ENCODE results near the gene ZNF740.
"Not testable (repeated sequence)": the region's sequence is repeated elsewhere in the genome, so short reads cannot be mapped to it uniquely, and the experiment has no call there.

Gene ZNF740, protein sequence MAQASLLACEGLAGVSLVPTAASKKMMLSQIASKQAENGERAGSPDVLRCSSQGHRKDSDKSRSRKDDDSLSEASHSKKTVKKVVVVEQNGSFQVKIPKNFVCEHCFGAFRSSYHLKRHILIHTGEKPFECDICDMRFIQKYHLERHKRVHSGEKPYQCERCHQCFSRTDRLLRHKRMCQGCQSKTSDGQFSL

GRCh38 chr12:53180220-53180930, at the start of gene ZNF740, which contains the start of gene CSAD:
Gene ZNF740, plus strand, starts transcription at chr12:53180722. Its CDS starts 1,262 bp downstream, at chr12:53181984.
Gene CSAD, minus strand, starts transcription at chr12:53180925. Its CDS starts 7,455 bp downstream, at chr12:53173470.
- Histone ChIP-seq H3K4me3 (peak within 1 kb of the TSS; percentile 60 to 87 (median 74)), H3K27ac (peak within 1 kb of the TSS; percentile 79 to 98 (median 93))

DNA sequence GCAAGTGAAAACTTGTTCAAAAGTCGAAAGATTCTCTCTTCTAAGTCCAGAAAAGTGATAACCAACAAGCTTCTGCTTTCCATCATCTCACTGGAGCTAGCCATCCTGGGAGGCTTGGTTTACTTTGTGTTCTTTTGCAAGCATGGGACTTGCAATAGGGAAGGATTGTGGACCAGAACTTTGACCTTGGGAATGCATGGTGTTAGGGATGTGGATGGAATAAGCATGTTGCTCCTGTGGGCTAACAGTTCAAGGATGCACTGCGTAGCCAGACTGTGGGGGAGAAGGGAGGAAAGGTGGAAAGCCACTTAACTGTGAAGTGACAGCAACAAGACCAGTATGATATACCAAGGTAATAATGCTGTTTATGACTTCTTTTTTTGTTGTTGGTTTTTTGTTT, 48.7 kb upstream of the ZNF740 start:
- no peak overlapping the region for H3K4me3 ChIP-seq
- no peak overlapping the region for H3K27ac ChIP-seq

- no peak overlapping the region for H3K4me3 ChIP-seq
- no peak overlapping the region for H3K27ac ChIP-seq
These were observed 46.8 kb upstream of the ZNF740 start for GRCh38 chr12:53133722-53134121.

DNA sequence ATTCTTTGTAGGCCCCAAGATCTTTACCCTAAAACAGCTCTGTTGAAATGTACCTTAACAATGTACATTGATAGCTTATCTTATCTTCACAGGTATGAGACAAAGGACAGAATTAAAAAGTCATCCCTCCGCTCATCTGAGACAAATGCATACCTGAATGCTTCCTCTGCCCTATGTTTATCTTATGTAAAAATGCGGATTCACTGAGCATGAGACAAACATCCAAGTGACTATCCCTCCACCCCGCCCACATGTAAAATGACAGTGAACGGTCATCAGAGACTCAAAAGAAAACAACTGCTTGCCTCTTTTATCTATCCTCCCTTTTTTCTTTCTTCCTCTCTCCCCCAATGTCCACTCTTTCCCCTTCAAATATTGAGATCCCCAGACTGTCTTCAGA, 37.2 kb upstream of the ZNF740 start:
- H3K27ac ChIP-seq, result no peak overlapping the region
- no peak overlapping the region for H3K4me3 ChIP-seq

- Histone ChIP-seq H3K27ac (no peak overlapping the region), H3K4me3 (no peak overlapping the region)
These were observed 34.9 kb upstream of the ZNF740 start for GRCh38 chr12:53145383-53146260.

- Histone ChIP-seq H3K27ac (no peak overlapping the region), H3K4me3 (no peak overlapping the region)
These were observed 33.3 kb upstream of the ZNF740 start for GRCh38 chr12:53147181-53147580.

- Histone ChIP-seq H3K27ac (no peak overlapping the region), H3K4me3 (no peak overlapping the region)
These were observed 32.9 kb upstream of the ZNF740 start for GRCh38 chr12:53147653-53148052.

DNA sequence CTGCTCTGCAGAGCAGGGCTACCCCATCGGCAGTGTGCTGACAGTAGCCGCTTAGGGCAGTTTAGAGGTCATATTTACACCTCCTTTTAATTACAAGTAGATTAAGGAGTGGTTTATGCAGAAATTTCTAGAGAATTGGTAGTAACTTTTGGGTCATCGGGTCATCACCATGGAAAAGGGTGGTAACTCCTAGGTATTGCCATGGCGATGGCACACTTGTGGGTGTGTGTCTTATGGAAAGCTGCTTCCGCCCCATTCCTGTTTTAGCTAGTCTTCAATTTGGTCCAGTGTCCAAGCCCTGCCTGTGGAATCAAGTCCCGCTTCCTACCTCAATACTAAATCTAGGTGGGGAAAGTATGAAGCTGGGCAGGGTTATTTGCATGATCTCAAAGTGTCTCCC, 29.5 kb upstream of the ZNF740 start:
- Histone ChIP-seq H3K27ac (no peak overlapping the region), H3K4me3 (no peak overlapping the region)

- H3K27ac ChIP-seq, result no peak overlapping the region
- H3K4me3 ChIP-seq, result no peak overlapping the region
These were observed 28.1 kb upstream of the ZNF740 start for GRCh38 chr12:53152390-53152789.

DNA sequence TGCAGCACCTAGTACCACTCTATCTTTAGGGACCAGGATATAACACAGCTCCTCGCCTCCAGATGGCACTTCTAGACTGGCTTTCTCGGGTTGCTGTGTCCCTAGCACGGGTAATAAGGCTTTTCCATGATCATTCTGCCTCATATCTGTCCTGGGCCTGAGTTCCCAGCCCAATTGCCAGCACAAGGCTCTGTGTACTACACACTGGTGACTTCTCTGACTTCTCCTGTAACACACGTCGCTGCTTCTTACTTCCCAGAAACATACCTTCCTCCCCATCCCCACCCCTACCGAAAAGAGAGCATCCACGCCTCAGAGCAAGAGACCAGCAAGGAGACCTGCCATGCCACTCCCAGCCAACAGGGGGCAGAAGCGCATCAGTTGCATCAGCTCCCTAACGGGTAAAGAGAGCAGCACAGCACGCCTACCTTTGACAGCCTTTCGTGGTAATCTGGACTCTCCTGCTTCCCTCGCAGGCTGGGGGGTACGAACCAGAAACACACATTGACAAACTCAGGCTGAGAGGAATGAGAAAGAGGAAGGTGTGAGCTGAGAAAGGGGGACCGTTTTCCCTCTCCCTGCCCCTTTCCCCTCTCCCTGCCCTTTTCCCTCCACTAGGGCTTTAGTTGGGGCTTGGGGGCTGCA, 21.2 kb upstream of the ZNF740 start:
- Histone ChIP-seq H3K27ac (no peak overlapping the region), H3K4me3 (no peak overlapping the region)

DNA sequence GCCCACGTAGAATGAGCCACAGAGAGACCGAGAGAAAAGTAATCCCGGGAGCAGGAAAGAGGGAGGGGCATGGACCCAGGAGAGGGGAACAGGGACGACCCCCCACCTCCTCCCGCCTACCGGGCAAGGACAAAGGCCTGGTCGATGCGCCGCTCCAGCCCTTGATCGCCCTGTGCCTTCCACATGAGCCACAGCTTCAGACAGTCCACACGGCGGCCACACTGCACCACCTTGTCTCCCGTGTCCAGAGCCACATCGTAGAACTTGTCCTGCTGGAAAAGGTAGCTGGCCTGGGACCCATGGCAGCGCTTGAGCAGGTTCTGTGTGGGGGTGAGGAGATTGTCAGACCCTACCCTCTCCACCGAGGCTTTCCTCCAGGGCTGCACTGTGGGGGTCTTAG, 20.5 kb upstream of the ZNF740 start:
- H3K27ac ChIP-seq, result no peak overlapping the region
- no peak overlapping the region for H3K4me3 ChIP-seq

- H3K27ac ChIP-seq, result no peak overlapping the region
- no peak overlapping the region for H3K4me3 ChIP-seq
These were observed 19.8 kb upstream of the ZNF740 start for GRCh38 chr12:53160673-53161072.

DNA sequence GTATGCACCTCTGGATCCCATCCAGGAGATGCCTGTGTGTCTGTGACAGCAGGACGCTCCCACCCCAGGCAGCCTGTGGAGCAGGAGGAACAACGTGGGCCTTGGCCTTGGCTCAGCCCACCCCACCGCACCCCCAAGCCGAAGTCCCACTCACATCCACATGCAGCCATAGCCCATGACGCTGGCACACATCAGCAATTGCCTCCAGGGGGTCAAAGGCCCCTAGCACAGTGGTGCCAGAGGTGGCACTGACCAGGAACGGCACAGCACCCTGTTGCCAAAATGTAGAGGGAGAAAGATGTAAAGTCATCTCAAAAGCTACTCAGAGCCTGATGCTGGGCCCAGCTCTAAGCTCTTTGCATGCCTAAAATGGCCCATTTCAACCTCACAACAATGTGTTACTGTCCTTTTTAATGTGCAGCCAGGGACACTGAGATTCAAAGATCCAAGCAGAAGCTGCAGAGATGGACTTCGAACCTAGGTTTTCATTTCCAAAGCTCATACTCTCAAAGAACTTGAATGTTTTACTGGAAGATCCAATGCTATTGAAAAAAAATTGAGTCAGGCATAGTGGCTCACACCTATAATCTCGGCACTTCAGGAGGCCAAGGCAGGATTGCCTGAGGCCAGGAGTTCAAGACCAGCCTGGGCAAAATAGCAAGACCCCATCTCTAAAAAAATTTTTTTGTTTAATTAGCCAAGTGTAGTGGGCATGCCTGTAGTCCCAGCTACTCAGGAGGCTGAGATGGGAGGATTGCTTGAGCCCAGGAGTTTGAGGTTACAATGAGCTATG, 19.2 kb upstream of the ZNF740 start:
- Histone ChIP-seq H3K27ac (no peak overlapping the region), H3K4me3 (no peak overlapping the region)

DNA sequence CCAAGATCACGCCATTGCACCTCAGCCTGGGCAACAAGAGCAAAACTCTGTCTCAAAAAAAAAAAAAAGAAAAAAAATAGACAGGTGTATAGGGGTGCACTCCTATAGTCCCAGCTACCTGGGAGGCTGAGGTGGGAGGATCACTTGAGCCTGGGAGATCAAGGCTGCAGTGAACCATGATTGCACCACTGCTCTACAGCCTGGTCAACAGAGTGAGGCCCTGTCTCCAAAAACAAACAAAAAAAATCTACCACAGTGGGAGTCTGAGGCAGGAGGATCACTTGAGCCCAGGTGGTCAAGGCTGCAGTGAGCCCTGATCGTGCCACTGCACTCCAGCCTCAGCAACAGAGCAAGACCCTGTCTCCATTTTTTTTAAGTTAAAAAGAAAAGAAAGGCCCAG, 17.5 kb upstream of the ZNF740 start:
- not testable (repeated sequence) for H3K4me3 ChIP-seq, H3K27ac ChIP-seq

GRCh38 chr12:53166837-53167236, 13.7 kb upstream of the ZNF740 start:
- no peak overlapping the region for H3K4me3 ChIP-seq
- H3K27ac ChIP-seq, result no peak overlapping the region

DNA sequence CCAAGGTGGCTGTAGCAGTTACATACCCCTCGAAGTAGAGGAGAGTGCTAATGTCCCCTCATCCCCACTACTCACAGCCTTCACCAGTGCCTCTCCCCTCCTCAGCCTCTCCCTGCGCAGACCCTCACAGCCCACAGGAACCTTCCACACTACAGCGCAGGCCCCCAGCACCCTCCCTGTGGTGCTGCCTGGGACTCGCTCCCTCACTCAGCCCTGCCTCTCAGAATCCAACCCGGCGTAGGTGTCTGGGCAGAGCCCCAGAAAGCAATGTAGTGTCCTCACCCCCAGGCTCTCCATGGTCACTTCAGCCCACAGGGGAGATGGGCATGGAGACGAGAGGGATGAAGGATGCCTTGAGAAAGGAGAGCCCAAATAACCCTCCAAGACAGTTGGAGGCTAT, 10.9 kb upstream of the ZNF740 start:
- Histone ChIP-seq H3K4me3 (no peak overlapping the region), H3K27ac (no peak overlapping the region)

DNA sequence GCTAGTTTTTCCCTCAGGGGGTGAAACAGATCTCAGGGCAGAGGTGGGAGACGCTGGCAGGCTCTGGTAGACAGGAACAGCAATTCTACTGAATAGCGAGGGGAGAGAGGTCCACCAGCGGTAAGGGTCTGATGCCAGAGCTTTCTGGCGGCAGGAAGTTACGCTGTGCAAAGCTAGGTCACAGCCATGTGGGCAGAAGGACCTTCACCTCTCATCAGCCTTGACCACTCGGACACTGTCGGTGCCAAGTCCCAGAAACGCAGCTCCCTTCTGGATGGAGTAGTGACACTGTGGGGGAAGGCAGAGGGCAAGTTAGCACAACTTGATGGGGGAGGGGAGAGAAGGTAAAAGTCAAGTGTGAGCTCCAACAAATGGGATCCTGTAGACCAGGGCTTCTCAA, 10.3 kb upstream of the ZNF740 start:
- Histone ChIP-seq H3K4me3 (no peak overlapping the region), H3K27ac (no peak overlapping the region)

GRCh38 chr12:53170876-53171724, 9.4 kb upstream of the ZNF740 start:
- Histone ChIP-seq H3K4me3 (no peak overlapping the region), H3K27ac (no peak overlapping the region)

Measured in skin epidermis (tissue), 12 donors.